ENCODE data around the gene ERBB4. TPM values are rescaled to one million over a fixed set of nuclear protein-coding genes. Genes with fewer than 3 reads are reported as not detected.

Gene ERBB4
- total RNA-seq, 1 donor from 2014 or later = 1.2 TPM

DNA sequence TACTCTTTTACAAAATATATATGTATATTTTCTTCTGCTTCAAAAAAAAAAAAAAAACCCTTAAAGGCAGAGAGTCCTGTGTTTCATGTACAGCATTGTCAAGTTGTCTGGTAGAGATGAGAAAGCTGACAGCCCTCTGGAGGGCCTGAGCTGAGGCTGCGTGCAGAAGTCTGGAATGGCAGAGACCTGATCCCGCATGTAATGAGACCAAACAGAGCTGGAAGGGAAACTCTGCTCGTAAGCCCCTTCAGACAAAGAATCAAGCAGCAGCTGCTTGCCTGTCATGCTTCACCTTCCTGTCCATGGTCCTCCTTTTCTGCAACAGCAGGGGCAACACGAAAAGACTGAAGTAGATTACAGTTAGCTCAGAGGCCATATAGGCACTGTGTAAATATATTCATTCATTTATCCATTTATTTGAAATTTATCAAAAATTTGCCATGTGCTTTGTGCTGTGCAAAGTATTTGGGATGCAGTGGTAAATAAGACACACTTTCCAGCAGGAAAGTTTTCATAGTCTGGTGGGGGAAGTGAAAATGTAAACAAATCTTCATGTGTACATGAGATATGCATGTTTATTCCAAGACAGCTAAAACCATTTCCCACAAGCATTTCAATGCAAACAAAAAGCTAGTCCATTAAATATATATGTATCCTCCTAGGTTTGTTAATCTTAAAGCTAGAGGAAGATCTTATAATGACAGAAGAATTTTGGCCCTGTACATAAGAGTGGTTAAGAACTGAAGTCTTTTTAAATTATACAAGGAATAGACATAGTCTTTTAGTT lies 1069.5 kb downstream of the ERBB4 start:
- no peak overlapping the region for H3K4me3 Mint-ChIP-seq (ENCODE audit: unreplicated experiment)
- H2AFZ ChIP-seq (ENCODE audit: low read depth, low read length) = no peak overlapping the region
- no peak overlapping the region for H3K27ac ChIP-seq (ENCODE audit: low read depth, low read length)
- no peak for TF ChIP-seq EZH2 (IDR thresholded peaks at IDR 0.05; ENCODE audit: insufficient read depth, low read length)
- TF ChIP-seq, protein P1, sequence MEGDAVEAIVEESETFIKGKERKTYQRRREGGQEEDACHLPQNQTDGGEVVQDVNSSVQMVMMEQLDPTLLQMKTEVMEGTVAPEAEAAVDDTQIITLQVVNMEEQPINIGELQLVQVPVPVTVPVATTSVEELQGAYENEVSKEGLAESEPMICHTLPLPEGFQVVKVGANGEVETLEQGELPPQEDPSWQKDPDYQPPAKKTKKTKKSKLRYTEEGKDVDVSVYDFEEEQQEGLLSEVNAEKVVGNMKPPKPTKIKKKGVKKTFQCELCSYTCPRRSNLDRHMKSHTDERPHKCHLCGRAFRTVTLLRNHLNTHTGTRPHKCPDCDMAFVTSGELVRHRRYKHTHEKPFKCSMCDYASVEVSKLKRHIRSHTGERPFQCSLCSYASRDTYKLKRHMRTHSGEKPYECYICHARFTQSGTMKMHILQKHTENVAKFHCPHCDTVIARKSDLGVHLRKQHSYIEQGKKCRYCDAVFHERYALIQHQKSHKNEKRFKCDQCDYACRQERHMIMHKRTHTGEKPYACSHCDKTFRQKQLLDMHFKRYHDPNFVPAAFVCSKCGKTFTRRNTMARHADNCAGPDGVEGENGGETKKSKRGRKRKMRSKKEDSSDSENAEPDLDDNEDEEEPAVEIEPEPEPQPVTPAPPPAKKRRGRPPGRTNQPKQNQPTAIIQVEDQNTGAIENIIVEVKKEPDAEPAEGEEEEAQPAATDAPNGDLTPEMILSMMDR (IDR thresholded peaks at IDR 0.05; ENCODE audit: insufficient read depth, low read depth, low read length) = no peak
- DNase-seq (ENCODE audit: low read depth) (no peak), FAIRE-seq (no peak)
- no peak overlapping the region for H3K9ac ChIP-seq (ENCODE audit: low read length)
- no peak overlapping the region for H3K27ac Mint-ChIP-seq (ENCODE audit: unreplicated experiment)
- H3K36me3 Mint-ChIP-seq (ENCODE audit: low read depth, unreplicated experiment) = no peaks in the 10 kb centered on the region
- no peaks in the 10 kb centered on the region for H3K9me3 ChIP-seq (ENCODE audit: insufficient read depth, low read depth, low read length)
- H4K20me1 ChIP-seq (ENCODE audit: insufficient read depth, low read length) = no peaks in the 10 kb centered on the region
- no peaks in the 10 kb centered on the region for H3K27me3 Mint-ChIP-seq (ENCODE audit: low read depth, unreplicated experiment)
- no peaks in the 10 kb centered on the region for H3K79me2 ChIP-seq (ENCODE audit: insufficient read depth, low read length)
- no peaks in the 10 kb centered on the region for H3K4me1 ChIP-seq (ENCODE audit: insufficient read depth, low read length)
- H3K4me2 ChIP-seq (ENCODE audit: low read length) = no peak overlapping the region
- no peaks in the 10 kb centered on the region for H3K4me1 Mint-ChIP-seq (ENCODE audit: low read depth, unreplicated experiment)
- H3K9me3 Mint-ChIP-seq (ENCODE audit: unreplicated experiment) = no peaks in the 10 kb centered on the region
- no peaks in the 10 kb centered on the region for H3K27me3 ChIP-seq (ENCODE audit: insufficient read depth, low read length)
- H3K4me3 ChIP-seq (ENCODE audit: insufficient read depth, low read depth, low read length) = no peak overlapping the region
- H3K36me3 ChIP-seq (ENCODE audit: insufficient read depth, low read length) = no peaks in the 10 kb centered on the region

DNA sequence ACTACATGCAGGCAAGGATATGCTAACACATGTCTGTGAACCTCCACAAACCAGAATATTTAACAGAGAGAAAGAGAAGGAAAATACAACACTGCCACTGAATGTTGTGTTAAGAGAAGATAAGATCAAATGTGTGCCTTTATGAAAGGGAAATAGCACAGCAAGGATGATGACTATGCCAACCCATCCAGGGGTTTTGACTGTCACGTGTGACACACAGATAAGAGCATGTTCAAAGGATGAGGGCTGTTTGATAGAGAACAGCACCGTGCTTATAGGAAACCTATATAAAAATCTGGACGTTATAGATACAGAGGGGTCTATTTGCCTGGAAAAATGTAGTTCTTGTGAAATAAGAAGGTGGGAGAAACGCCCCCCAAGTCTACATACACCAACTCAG lies 1070.4 kb downstream of the ERBB4 start:
- Histone ChIP-seq H3K4me2 (ENCODE audit: low read length) (no peak overlapping the region), H3K9me3 (ENCODE audit: insufficient read depth, low read depth, low read length) (no peaks in the 10 kb centered on the region), H4K20me1 (ENCODE audit: insufficient read depth, low read length) (no peaks in the 10 kb centered on the region), H3K79me2 (ENCODE audit: insufficient read depth, low read length) (no peaks in the 10 kb centered on the region), H3K9ac (ENCODE audit: low read length) (no peak overlapping the region), H2AFZ (ENCODE audit: low read depth, low read length) (no peak overlapping the region), H3K4me1 (ENCODE audit: insufficient read depth, low read length) (no peaks in the 10 kb centered on the region), H3K4me3 (ENCODE audit: insufficient read depth, low read depth, low read length) (no peak overlapping the region), H3K27ac (ENCODE audit: low read depth, low read length) (no peak overlapping the region), H3K27me3 (ENCODE audit: insufficient read depth, low read length) (no peaks in the 10 kb centered on the region), H3K36me3 (ENCODE audit: insufficient read depth, low read length) (no peaks in the 10 kb centered on the region)
- Mint-ChIP-seq H3K27ac (ENCODE audit: unreplicated experiment) (no peak overlapping the region), H3K4me1 (ENCODE audit: low read depth, unreplicated experiment) (no peaks in the 10 kb centered on the region), H3K36me3 (ENCODE audit: low read depth, unreplicated experiment) (no peaks in the 10 kb centered on the region), H3K9me3 (ENCODE audit: unreplicated experiment) (no peaks in the 10 kb centered on the region), H3K27me3 (ENCODE audit: low read depth, unreplicated experiment) (no peaks in the 10 kb centered on the region), H3K4me3 (ENCODE audit: unreplicated experiment) (no peak overlapping the region)
- DNase-seq (ENCODE audit: low read depth) (no peak), FAIRE-seq (no peak)
- TF ChIP-seq, protein P1 (IDR thresholded peaks at IDR 0.05; ENCODE audit: insufficient read depth, low read depth, low read length) = no peak
- no peak for TF ChIP-seq EZH2 (IDR thresholded peaks at IDR 0.05; ENCODE audit: insufficient read depth, low read length)

DNA sequence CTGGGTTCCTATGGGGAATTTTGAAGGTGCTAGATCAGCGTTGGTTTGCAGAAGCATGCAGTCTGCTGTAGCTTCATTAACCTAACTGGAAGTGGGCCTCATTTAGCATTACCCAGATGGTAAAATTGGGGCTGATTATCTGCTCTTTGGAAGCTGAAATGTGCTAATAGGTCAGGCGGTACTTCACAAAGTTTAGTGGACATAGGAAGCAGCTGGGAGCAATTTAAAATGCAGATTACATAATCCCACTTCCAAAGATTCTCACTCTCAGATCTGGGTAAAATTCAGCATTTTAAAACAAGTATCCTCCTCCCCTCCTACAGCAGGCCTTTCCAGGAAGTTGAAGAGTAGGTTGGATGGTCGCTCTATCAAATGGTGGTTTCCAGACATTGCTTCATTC lies 1075.2 kb downstream of the ERBB4 start:
- no peaks in the 10 kb centered on the region for H3K9me3 Mint-ChIP-seq (ENCODE audit: unreplicated experiment)
- no peak for TF ChIP-seq EZH2 (IDR thresholded peaks at IDR 0.05; ENCODE audit: insufficient read depth, low read length)
- TF ChIP-seq, protein P1 (IDR thresholded peaks at IDR 0.05; ENCODE audit: insufficient read depth, low read depth, low read length) = no peak
- Histone ChIP-seq H3K9me3 (ENCODE audit: insufficient read depth, low read depth, low read length) (no peaks in the 10 kb centered on the region), H3K9ac (ENCODE audit: low read length) (no peak overlapping the region), H4K20me1 (ENCODE audit: insufficient read depth, low read length) (no peaks in the 10 kb centered on the region), H3K27me3 (ENCODE audit: insufficient read depth, low read length) (no peaks in the 10 kb centered on the region), H3K4me2 (ENCODE audit: low read length) (no peak overlapping the region), H2AFZ (ENCODE audit: low read depth, low read length) (no peak overlapping the region), H3K4me1 (ENCODE audit: insufficient read depth, low read length) (no peaks in the 10 kb centered on the region), H3K27ac (ENCODE audit: low read depth, low read length) (no peak overlapping the region), H3K36me3 (ENCODE audit: insufficient read depth, low read length) (no peaks in the 10 kb centered on the region), H3K79me2 (ENCODE audit: insufficient read depth, low read length) (no peaks in the 10 kb centered on the region), H3K4me3 (ENCODE audit: insufficient read depth, low read depth, low read length) (no peak overlapping the region)
- FAIRE-seq (no peak), DNase-seq (ENCODE audit: low read depth) (no peak)
- H3K36me3 Mint-ChIP-seq (ENCODE audit: low read depth, unreplicated experiment) = no peaks in the 10 kb centered on the region
- H3K27ac Mint-ChIP-seq (ENCODE audit: unreplicated experiment) = no peak overlapping the region
- H3K27me3 Mint-ChIP-seq (ENCODE audit: low read depth, unreplicated experiment) = no peaks in the 10 kb centered on the region
- no peaks in the 10 kb centered on the region for H3K4me1 Mint-ChIP-seq (ENCODE audit: low read depth, unreplicated experiment)
- no peak overlapping the region for H3K4me3 Mint-ChIP-seq (ENCODE audit: unreplicated experiment)

Data from astrocyte (in vitro differentiated cells and primary cell).